ENCODE measurements around the gene AMMECR1.
A peak's percentile ranks its signal among the peaks of the same experiment; 100 is the strongest.

Gene AMMECR1

DNA sequence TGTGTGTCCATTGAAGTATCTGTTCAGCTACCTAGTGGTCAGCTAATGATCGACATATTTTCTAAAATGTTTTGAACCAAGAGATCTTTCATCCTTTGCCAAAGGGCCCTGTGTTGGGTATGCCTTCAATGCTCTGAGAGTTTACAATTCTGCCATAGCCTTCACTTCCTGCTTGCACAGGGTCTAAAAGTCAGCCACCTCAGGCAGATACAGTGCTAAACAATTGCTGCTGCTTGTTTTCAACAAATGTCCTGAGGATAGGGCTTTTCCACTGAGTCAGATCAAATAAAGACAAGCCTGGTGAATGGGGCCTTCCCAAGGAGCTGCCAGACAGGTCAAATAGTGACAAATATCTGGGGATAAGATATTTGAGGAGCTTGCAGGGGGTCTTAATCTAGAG, 16.7 kb downstream of the AMMECR1 start:
- H3K36me3 Mint-ChIP-seq = peaks cover 10% of the 10 kb centered on the region
- peaks cover 2% of the 10 kb centered on the region for H3K4me1 Mint-ChIP-seq
- no peak overlapping the region for H3K27ac Mint-ChIP-seq
- CTCF ChIA-PET = no interaction called here
- H3K9me3 Mint-ChIP-seq = peaks cover 6% of the 10 kb centered on the region
- no peaks in the 10 kb centered on the region for H3K27me3 Mint-ChIP-seq
- no peak overlapping the region for H3K4me3 Mint-ChIP-seq
- no peak for DNase-seq

DNA sequence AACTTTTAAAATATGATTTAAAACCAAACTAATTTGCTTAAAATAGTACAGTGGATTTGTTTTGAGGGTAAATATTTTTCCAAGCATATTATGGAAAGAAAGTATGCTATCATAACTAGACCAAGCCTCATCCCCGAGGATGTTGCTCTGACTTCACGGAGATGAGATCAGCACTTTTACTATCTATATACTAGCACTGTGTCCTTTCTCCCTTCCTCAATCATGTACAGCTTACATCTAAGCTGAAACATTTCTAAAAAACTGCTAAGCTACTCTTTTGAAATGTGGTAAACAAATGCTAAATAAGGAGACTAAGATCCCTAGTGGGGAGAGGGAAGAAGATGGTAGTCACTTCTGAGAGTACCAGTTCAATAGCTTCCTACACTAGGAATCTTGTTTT, 23.8 kb downstream of the AMMECR1 start:
- Mint-ChIP-seq H3K4me1 (peaks cover 2% of the 10 kb centered on the region), H3K27me3 (no peaks in the 10 kb centered on the region), H3K4me3 (no peak overlapping the region), H3K36me3 (peaks cover 13% of the 10 kb centered on the region), H3K9me3 (peaks cover 7% of the 10 kb centered on the region), H3K27ac (no peak overlapping the region)
- CTCF ChIA-PET = no interaction called here
- no peak for DNase-seq

DNA sequence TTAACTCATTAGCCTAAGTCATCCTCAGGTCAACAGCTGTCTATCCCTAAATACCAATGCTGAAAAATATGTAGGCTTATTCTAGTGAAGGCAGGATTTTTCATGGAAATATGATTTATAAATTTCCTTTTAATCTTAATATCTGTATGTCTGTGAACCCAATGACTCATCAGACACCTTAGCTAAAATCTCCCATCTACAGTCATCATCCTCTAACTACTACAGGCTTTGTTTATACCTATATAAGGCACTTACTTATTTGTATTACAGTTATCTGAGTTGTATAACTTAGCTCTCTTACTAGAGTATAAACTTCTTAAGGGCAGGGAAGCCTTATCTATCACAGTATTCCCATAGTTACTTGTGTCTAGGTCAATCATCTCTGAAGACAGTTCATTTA, 24.2 kb downstream of the AMMECR1 start:
- Mint-ChIP-seq H3K4me1 (peaks cover 2% of the 10 kb centered on the region), H3K27ac (no peak overlapping the region), H3K4me3 (no peak overlapping the region), H3K36me3 (peaks cover 13% of the 10 kb centered on the region), H3K27me3 (no peaks in the 10 kb centered on the region), H3K9me3 (peaks cover 7% of the 10 kb centered on the region)
- DNase-seq = no peak
- CTCF ChIA-PET = no interaction called here

DNA sequence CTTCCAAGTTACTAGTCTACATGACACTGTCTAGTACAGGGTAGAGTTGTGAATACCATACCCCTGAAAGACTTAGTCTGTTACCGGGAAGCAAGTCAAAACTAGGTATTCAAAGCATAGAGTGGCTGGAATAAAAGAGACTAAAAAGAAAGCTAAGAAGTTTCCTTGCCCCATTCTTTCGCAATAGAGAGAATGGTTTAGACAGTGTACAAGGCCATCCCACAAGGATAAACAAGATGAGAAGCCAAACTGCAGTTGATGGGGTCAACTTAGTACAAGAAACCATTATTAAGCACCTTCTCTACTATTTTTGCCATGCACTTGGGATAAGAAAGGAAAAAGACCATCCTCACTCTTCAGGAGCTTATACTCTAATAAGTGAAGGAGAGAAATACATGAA, 30.3 kb downstream of the AMMECR1 start:
- CTCF ChIA-PET = interaction anchor here (0.6 kb wide), 1 partner anchor 35 kb away, joined by 3 read pairs; no protein-coding TSS in a partner anchor
- Mint-ChIP-seq H3K4me3 (no peak overlapping the region), H3K27ac (no peak overlapping the region), H3K4me1 (peaks cover 2% of the 10 kb centered on the region), H3K9me3 (no peaks in the 10 kb centered on the region), H3K27me3 (no peaks in the 10 kb centered on the region), H3K36me3 (peaks cover 9% of the 10 kb centered on the region)
- no peak for DNase-seq

DNA sequence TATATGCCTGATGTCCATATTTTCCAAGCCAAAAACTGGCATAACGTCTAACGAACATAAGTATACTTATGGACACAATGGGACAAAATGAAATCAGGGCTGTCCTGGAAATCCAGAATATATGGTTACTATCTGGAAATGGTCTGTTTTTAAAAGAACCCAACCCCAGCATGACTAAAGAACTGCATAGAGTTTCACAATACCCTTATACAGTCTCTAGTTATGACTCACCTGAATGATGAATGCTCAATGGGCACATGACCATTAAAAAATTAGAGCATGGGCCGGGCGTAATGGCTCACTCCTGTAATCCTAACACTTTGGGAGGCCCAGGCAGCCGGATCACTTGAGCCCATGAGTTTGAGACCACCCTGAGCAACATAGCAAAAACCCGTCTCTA, 31.8 kb downstream of the AMMECR1 start:
- Mint-ChIP-seq H3K27ac (no peak overlapping the region), H3K4me1 (peaks cover 2% of the 10 kb centered on the region), H3K9me3 (no peaks in the 10 kb centered on the region), H3K27me3 (no peaks in the 10 kb centered on the region), H3K36me3 (peaks cover 9% of the 10 kb centered on the region), H3K4me3 (no peak overlapping the region)
- DNase-seq = no peak
- CTCF ChIA-PET = no interaction called here

DNA sequence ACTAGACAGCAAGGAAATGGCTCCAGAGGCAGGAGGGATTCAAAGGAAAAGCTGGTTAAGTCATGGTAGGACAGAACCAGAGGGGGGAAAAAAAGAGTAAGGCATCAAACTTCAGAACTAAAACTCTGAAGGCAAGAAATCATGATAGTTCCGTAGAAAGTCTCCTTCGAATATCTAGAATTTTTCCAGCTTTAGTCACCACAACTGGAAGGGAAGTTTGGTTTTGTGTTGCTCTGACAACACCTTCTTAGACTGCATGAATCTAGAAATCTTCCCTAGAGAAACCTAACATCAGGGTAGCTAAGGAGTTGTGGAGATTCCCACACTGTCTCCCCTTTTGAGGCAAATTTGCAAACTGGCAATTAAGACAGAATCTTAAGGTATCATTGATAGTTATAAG, 33.7 kb downstream of the AMMECR1 start:
- H3K9me3 Mint-ChIP-seq = no peaks in the 10 kb centered on the region
- no peak overlapping the region for H3K4me3 Mint-ChIP-seq
- peaks cover 9% of the 10 kb centered on the region for H3K36me3 Mint-ChIP-seq
- no peak for DNase-seq
- H3K27me3 Mint-ChIP-seq = no peaks in the 10 kb centered on the region
- CTCF ChIA-PET = no interaction called here
- no peak overlapping the region for H3K27ac Mint-ChIP-seq
- H3K4me1 Mint-ChIP-seq = no peaks in the 10 kb centered on the region

DNA sequence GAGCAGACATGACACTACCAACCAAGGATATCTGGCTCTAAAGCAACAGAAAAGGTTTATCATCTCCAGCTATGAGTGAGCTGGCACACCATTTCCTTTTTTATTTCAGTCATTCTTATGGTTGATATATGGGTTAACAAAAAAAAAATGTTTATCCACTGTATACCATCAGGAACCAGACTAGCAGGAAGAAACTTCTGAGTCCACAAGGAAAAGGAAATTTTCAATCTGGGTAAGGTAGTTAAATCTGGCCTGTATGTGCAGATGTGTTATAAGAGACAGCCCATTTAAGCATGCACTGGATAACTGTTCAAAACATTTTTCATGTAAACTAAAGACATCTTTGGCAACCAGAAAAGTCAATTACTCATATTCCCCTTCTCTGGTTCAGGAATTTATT, 35.0 kb downstream of the AMMECR1 start:
- Mint-ChIP-seq H3K4me1 (peaks cover 5% of the 10 kb centered on the region), H3K27ac (no peak overlapping the region), H3K9me3 (no peaks in the 10 kb centered on the region), H3K36me3 (peaks cover 9% of the 10 kb centered on the region), H3K4me3 (no peak overlapping the region), H3K27me3 (no peaks in the 10 kb centered on the region)
- DNase-seq = no peak
- CTCF ChIA-PET = no interaction called here

DNA sequence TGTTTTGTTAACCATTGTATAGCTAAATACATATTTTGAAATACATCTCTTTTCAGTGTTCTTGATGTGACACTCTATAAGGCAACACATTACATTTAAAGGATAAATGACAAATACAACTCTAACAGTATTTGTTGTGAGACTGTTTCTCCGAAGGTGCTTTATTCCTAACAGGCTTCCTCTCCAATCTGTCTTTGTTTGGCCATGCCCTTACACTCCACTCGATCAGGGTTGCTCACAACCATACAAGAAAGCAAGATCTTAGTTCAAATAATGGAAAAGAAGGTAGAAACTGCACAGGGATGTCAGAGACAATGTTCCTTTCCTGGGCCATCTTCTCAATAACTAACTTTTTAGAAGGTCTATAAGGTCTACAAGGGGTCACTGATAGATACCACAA, 36.5 kb downstream of the AMMECR1 start:
- CTCF ChIA-PET = no interaction called here
- Mint-ChIP-seq H3K4me1 (peaks cover 5% of the 10 kb centered on the region), H3K9me3 (no peaks in the 10 kb centered on the region), H3K4me3 (no peak overlapping the region), H3K36me3 (peaks cover 6% of the 10 kb centered on the region), H3K27ac (no peak overlapping the region), H3K27me3 (no peaks in the 10 kb centered on the region)
- no peak for DNase-seq

DNA sequence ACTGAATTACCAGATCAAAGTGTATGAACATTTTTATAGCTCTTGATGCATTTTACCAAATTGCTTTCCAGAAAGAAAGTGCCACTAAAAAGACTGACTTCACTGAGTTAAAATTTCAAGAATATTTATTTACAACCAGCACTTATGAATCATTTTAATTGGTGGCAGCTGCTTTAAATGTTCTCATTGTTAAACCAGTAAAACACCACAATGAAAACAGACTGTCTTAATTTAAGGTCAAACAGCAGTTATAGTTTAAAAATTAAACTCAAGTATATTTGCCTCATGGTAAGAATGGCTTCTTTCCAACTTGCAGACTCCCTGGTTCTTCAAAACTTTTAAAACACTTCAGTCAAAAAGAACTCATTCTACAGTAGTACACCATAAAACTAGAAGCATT, 36.9 kb downstream of the AMMECR1 start:
- Mint-ChIP-seq H3K36me3 (peaks cover 7% of the 10 kb centered on the region), H3K4me3 (no peak overlapping the region), H3K4me1 (peaks cover 5% of the 10 kb centered on the region), H3K27ac (no peak overlapping the region), H3K9me3 (no peaks in the 10 kb centered on the region), H3K27me3 (no peaks in the 10 kb centered on the region)
- DNase-seq = no peak
- CTCF ChIA-PET = no interaction called here

DNA sequence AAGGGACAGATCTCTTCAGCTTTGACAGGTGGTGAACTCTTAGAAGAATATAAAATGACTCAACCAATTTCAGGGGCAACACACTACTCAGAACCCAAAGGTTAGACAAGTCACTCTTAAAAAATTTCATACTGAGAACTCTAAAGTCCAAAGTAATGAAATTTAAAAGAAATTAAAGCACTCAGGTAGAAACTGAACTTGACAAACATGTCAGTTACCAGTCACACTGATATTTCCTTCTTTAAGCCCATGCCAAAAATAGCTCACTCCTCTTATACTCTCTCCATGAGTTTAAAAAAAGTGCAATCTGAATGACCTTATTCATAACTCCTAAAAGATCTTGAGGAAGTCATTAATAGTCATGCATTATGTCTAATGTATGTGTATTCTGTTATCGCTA, 40.3 kb downstream of the AMMECR1 start:
- Mint-ChIP-seq H3K4me1 (peaks cover 5% of the 10 kb centered on the region), H3K27me3 (no peaks in the 10 kb centered on the region), H3K36me3 (peaks cover 2% of the 10 kb centered on the region), H3K27ac (no peak overlapping the region), H3K4me3 (no peak overlapping the region), H3K9me3 (peaks cover 1% of the 10 kb centered on the region)
- CTCF ChIA-PET = no interaction called here
- no peak for DNase-seq

DNA sequence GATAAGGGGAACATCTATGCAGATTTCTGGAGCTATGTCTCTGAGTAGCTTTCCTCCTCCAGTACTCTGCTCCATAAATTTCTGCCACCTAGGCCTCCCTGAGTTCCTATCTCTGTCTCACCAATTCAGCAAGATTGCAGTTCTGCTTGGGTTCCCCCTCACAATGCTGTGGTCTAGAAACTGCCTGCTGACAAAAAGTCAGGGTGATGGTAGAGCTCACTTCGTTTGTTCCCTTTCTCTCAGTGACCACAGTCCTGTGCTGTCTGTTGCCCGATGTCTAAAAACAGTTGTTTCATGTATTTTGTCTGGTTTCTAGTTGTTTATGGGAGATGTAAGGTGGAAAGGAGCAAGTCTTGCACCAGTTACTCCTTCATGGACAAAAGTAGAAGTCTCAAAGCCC, 41.1 kb downstream of the AMMECR1 start:
- Mint-ChIP-seq H3K4me1 (peaks cover 5% of the 10 kb centered on the region), H3K27ac (no peak overlapping the region), H3K36me3 (peaks cover 2% of the 10 kb centered on the region), H3K9me3 (peaks cover 1% of the 10 kb centered on the region), H3K4me3 (no peak overlapping the region), H3K27me3 (no peaks in the 10 kb centered on the region)
- CTCF ChIA-PET = no interaction called here
- DNase-seq = no peak

DNA sequence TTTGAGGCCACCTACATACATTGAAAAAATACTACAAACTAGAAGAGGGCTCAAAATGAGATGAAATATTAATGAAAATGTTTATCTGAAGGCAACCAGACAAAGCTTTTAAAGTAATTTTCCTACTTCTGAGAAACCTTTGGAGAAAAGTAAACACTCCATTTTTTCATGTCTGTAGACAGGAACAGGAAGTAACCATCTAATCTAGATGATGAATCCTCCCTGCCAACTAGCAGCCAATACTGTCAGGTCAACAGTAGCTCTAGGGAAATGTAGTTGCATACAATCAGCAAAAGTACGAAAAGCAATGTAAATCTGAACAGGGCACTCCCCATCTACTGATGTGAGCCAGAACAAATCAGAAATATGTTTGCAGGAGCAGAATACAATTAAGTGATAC, 49.0 kb downstream of the AMMECR1 start:
- H3K4me1 Mint-ChIP-seq = peaks cover 33% of the 10 kb centered on the region
- no peak overlapping the region for H3K4me3 Mint-ChIP-seq
- H3K27me3 Mint-ChIP-seq = no peaks in the 10 kb centered on the region
- H3K27ac Mint-ChIP-seq = no peak overlapping the region
- H3K9me3 Mint-ChIP-seq = peaks cover 2% of the 10 kb centered on the region
- DNase-seq = no peak
- peaks cover 11% of the 10 kb centered on the region for H3K36me3 Mint-ChIP-seq
- CTCF ChIA-PET = no interaction called here

DNA sequence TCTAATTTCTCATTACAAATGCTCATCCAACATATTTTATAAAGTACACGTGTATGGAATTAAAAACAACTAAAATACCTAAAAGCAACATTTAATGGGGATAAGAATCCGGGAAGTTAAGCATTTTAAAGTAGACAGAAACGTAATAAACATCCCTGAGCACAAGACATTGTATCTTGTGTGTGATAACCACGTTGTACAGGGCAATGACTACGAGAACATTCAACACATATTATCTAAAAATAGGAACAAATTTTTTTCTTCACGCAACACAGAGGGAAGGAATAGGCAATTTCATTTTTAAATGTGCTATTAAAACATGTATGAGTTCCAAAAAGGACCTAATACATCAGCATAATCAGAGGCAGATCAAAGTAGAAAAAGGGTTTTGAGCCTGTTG, 49.5 kb downstream of the AMMECR1 start:
- no peaks in the 10 kb centered on the region for H3K27me3 Mint-ChIP-seq
- CTCF ChIA-PET = no interaction called here
- H3K27ac Mint-ChIP-seq = peak overlapping the region; percentile 86
- peaks cover 2% of the 10 kb centered on the region for H3K9me3 Mint-ChIP-seq
- peaks cover 33% of the 10 kb centered on the region for H3K4me1 Mint-ChIP-seq
- no peak overlapping the region for H3K4me3 Mint-ChIP-seq
- peaks cover 11% of the 10 kb centered on the region for H3K36me3 Mint-ChIP-seq
- DNase-seq = no peak

DNA sequence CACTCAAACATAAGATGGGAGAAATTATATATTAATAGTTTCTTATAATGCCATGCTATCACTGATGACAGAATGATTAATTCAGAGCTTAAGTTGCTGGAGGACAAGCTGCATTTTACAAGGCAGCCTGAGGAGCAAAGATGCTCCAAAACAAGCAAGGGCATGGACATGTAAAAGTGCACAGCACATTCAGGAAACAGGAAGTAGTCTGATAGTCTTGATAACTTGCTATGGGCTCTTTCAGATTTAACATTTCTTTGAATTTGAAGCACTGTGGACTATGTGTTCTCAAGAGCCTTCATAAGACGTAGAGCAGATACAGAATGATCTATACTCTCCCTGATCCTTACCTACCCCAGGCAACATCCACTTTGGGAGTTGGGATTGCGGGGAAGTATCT, 50.0 kb downstream of the AMMECR1 start:
- CTCF ChIA-PET = no interaction called here
- no peaks in the 10 kb centered on the region for H3K27me3 Mint-ChIP-seq

DNA sequence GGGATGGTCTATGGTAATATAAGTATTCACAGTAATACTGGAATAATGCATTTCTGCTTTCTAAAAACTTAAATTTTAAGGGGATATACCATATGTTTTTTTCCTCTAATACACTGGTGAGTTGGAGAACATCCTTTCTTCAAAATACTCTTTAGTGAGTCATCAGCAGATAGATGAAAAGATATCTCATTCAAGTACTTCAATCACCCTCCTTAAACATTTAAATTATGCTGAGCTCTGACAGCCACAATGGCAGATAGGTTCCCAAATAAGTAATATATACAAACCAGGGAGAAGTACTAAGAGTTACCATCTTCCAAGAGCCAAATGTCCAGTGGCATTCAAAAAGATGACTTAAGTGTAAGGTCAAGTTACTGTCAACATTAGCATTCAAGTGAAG, 52.2 kb downstream of the AMMECR1 start:
- H3K27me3 Mint-ChIP-seq = no peaks in the 10 kb centered on the region
- CTCF ChIA-PET = no interaction called here
- no peak for DNase-seq
- peaks cover 2% of the 10 kb centered on the region for H3K9me3 Mint-ChIP-seq
- H3K36me3 Mint-ChIP-seq = peaks cover 14% of the 10 kb centered on the region
- H3K4me1 Mint-ChIP-seq = peaks cover 31% of the 10 kb centered on the region
- H3K4me3 Mint-ChIP-seq = no peak overlapping the region
- no peak overlapping the region for H3K27ac Mint-ChIP-seq

More for the DNA sequence above, 50.0 kb downstream of the AMMECR1 start:
- Mint-ChIP-seq H3K36me3 (peaks cover 11% of the 10 kb centered on the region), H3K27ac (peak overlapping the region; percentile 86), H3K4me1 (peaks cover 33% of the 10 kb centered on the region), H3K9me3 (peaks cover 2% of the 10 kb centered on the region), H3K4me3 (no peak overlapping the region)
- DNase-seq = no peak

DNA sequence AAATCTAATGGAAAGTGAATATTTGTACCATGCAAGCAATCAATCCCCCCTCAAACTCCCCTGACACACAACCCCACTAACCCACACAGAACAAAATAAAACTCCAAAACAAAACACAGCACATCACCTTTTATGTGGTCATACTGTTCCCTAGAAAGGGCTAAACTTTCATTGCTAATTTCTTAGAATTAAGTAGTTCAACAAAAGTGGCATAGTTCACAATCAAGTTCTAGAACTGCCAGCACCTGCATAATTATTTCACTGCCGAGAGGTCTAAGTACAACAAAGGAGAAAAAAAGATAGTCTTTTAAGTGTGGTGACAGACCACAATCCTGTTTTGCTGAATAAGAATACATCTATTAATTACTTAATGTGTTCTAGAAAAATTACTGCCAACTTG, 58.8 kb downstream of the AMMECR1 start:
- no peak for DNase-seq
- Mint-ChIP-seq H3K27me3 (no peaks in the 10 kb centered on the region), H3K36me3 (peaks cover 4% of the 10 kb centered on the region), H3K27ac (no peak overlapping the region), H3K4me3 (no peak overlapping the region), H3K4me1 (peaks cover 18% of the 10 kb centered on the region), H3K9me3 (no peaks in the 10 kb centered on the region)
- CTCF ChIA-PET = no interaction called here

Data from activated naive CD4-positive, alpha-beta T cell treated with anti-CD3 and anti-CD28 coated beads, Interleukin-2, amount 10 ng/mL, durations not matched to agents 7 days and 5 days (primary cell).